ENCODE measurements around the gene GEMIN2.

The GEMIN2 gene

DNA sequence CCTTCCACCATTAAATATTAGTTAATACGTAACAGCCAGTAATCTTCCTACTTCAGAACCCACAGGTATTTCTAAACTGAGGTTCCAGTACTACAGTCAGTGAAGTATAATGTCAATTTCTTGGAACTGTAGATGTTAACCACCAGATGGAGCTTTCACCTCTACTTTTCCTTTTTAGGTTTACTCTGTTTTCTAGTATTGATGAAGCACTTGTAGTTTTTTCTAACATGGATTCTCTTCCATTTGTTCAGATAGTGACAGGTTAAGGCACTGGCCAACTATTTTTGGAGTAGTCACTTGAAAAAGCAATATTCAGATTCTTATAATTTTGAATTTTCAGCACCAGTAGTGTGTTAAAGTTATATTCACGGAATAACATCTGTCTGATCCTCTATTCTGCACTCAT, 6.5 kb upstream of the GEMIN2 start:
- H3K4me1 ChIP-seq (ENCODE audit: insufficient read depth, low read length, severe bottlenecking) = peaks cover 37% of the 10 kb centered on the region
- no peaks in the 10 kb centered on the region for H3F3A ChIP-seq (ENCODE audit: insufficient read depth, low read length)
- no peaks in the 10 kb centered on the region for H3K9me2 ChIP-seq (ENCODE audit: low read depth, low read length)
- H2AFZ ChIP-seq (ENCODE audit: low read length) = no peak overlapping the region
- no peaks in the 10 kb centered on the region for H3K79me2 ChIP-seq (ENCODE audit: insufficient read depth, low read length)
- no peaks in the 10 kb centered on the region for H3K9me3 ChIP-seq (ENCODE audit: low read length)
- no peak overlapping the region for H3K4me3 ChIP-seq (ENCODE audit: low read depth, low read length, poor library complexity, severe bottlenecking)
- no peaks in the 10 kb centered on the region for H3K36me3 ChIP-seq (ENCODE audit: insufficient read depth, low read length)
- H3K27me3 ChIP-seq (ENCODE audit: insufficient read depth, low read length) = no peaks in the 10 kb centered on the region
- H3K27ac ChIP-seq (ENCODE audit: low read depth, low read length, poor library complexity, severe bottlenecking) = no peak overlapping the region
- H3K4me2 ChIP-seq (ENCODE audit: low read length) = no peak overlapping the region
- H4K20me1 ChIP-seq (ENCODE audit: insufficient read depth, low read length) = no peaks in the 10 kb centered on the region
- TF ChIP-seq, protein P1, sequence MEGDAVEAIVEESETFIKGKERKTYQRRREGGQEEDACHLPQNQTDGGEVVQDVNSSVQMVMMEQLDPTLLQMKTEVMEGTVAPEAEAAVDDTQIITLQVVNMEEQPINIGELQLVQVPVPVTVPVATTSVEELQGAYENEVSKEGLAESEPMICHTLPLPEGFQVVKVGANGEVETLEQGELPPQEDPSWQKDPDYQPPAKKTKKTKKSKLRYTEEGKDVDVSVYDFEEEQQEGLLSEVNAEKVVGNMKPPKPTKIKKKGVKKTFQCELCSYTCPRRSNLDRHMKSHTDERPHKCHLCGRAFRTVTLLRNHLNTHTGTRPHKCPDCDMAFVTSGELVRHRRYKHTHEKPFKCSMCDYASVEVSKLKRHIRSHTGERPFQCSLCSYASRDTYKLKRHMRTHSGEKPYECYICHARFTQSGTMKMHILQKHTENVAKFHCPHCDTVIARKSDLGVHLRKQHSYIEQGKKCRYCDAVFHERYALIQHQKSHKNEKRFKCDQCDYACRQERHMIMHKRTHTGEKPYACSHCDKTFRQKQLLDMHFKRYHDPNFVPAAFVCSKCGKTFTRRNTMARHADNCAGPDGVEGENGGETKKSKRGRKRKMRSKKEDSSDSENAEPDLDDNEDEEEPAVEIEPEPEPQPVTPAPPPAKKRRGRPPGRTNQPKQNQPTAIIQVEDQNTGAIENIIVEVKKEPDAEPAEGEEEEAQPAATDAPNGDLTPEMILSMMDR (IDR thresholded peaks at IDR 0.05; ENCODE audit: low read length) = peak; percentile 65
- no peak for TF ChIP-seq EZH2 (IDR thresholded peaks at IDR 0.05; ENCODE audit: borderline replicate concordance, low read length)
- no peak overlapping the region for H3K9ac ChIP-seq (ENCODE audit: low read length)

DNA sequence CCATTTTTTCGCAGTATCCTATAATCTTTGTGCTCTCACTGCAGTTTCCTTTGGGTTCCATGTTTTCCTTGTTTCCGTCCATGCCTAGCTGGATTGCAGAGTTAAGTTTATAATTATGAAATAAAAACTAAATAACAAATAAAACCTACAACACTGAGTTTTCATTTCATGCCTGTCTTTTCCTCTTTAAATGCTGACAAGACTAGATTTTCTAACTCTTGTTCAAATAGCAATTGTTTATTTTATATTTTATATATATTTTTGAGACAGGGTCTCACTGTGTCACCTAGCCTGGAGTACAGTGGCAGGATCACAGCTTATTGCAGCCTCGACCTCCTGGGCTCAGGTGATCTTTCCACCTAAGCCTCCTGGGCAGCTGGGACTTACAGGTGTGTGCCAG, 5.3 kb upstream of the GEMIN2 start:
- no peak overlapping the region for H3K4me3 ChIP-seq (ENCODE audit: low read depth, low read length, poor library complexity, severe bottlenecking)
- H2AFZ ChIP-seq (ENCODE audit: low read length) = no peak overlapping the region; the same call in 1 of the 2 replicates
- no peaks in the 10 kb centered on the region for H3F3A ChIP-seq (ENCODE audit: insufficient read depth, low read length)
- H3K79me2 ChIP-seq (ENCODE audit: insufficient read depth, low read length) = no peaks in the 10 kb centered on the region
- H3K4me2 ChIP-seq (ENCODE audit: low read length) = peak overlapping the region; percentile 71
- H3K9me3 ChIP-seq (ENCODE audit: low read length) = no peaks in the 10 kb centered on the region
- H3K4me1 ChIP-seq (ENCODE audit: insufficient read depth, low read length, severe bottlenecking) = peaks cover 44% of the 10 kb centered on the region
- H3K27ac ChIP-seq (ENCODE audit: low read depth, low read length, poor library complexity, severe bottlenecking) = peak overlapping the region; percentile 65
- no peaks in the 10 kb centered on the region for H3K9me2 ChIP-seq (ENCODE audit: low read depth, low read length)
- H3K27me3 ChIP-seq (ENCODE audit: insufficient read depth, low read length) = no peaks in the 10 kb centered on the region
- no peaks in the 10 kb centered on the region for H4K20me1 ChIP-seq (ENCODE audit: insufficient read depth, low read length)
- no peaks in the 10 kb centered on the region for H3K36me3 ChIP-seq (ENCODE audit: insufficient read depth, low read length)
- TF ChIP-seq EZH2 (IDR thresholded peaks at IDR 0.05; ENCODE audit: borderline replicate concordance, low read length) = no peak
- TF ChIP-seq, protein P1 (IDR thresholded peaks at IDR 0.05; ENCODE audit: low read length) = no peak
- no peak overlapping the region for H3K9ac ChIP-seq (ENCODE audit: low read length)

DNA sequence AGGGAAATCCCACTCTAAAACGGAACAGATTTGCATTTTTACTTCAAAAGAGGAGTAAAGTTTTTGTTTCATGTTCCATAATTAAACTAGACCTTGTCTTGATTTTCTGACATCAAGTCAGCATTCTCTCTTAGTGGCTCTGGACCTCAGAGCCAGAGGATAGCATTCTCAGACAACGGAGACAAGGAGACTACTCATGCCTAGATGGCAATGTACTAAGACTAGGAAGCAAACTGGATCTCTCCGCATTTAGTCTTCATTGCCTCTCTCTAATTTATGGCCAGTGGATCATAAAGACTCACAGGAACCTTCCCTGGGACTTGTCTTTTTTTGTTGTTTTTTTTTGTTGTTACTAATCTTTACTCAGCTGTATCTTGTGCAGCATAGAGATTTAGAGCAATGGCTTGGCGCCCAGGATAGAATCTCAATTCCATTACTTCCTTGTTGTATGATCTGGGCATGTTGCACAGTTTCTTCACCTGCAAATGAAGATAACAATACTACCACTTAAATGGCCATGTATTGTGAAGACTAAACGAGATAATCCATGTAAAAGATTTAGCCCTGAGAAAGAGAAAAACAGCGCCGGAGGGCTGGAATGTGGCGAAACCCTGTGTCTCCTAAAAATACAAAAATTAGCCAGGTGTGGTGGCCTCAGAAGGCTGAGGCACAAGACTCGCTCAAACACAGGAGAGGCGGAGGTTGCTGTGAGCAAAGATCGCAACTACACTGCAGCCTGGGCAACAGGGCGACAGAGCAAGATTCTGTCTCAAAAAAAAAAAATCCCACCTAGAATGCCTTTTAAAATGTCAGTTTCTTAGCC, 4.0 kb upstream of the GEMIN2 start:
- Histone ChIP-seq H3K4me3 (ENCODE audit: low read depth, low read length, poor library complexity, severe bottlenecking) (peak overlapping the region; percentile 41), H3F3A (ENCODE audit: insufficient read depth, low read length) (no peaks in the 10 kb centered on the region), H3K4me1 (ENCODE audit: insufficient read depth, low read length, severe bottlenecking) (peaks cover 41% of the 10 kb centered on the region), H3K9me3 (ENCODE audit: low read length) (no peaks in the 10 kb centered on the region), H3K79me2 (ENCODE audit: insufficient read depth, low read length) (peaks cover 8% of the 10 kb centered on the region), H3K27me3 (ENCODE audit: insufficient read depth, low read length) (no peaks in the 10 kb centered on the region), H3K27ac (ENCODE audit: low read depth, low read length, poor library complexity, severe bottlenecking) (peak overlapping the region; percentile 65), H2AFZ (ENCODE audit: low read length) (peak overlapping the region; percentile 83), H3K9me2 (ENCODE audit: low read depth, low read length) (no peaks in the 10 kb centered on the region), H3K36me3 (ENCODE audit: insufficient read depth, low read length) (no peaks in the 10 kb centered on the region), H3K9ac (ENCODE audit: low read length) (peak overlapping the region; percentile 52), H4K20me1 (ENCODE audit: insufficient read depth, low read length) (no peaks in the 10 kb centered on the region), H3K4me2 (ENCODE audit: low read length) (peak overlapping the region; percentile 71)
- TF ChIP-seq, protein P1 (IDR thresholded peaks at IDR 0.05; ENCODE audit: low read length) = no peak
- TF ChIP-seq EZH2 (IDR thresholded peaks at IDR 0.05; ENCODE audit: borderline replicate concordance, low read length) = no peak

All from OCI-LY1 (cell line).